ENCODE measurements around the gene ABCG2. TPM values are rescaled to one million over a fixed set of nuclear protein-coding genes. Genes with fewer than 3 reads are reported as not detected.

Gene ABCG2
- polyA plus RNA-seq, 2 of the 4 experiments (the other 2 are of a cell fraction): 27.9 to 55.3 TPM

DNA sequence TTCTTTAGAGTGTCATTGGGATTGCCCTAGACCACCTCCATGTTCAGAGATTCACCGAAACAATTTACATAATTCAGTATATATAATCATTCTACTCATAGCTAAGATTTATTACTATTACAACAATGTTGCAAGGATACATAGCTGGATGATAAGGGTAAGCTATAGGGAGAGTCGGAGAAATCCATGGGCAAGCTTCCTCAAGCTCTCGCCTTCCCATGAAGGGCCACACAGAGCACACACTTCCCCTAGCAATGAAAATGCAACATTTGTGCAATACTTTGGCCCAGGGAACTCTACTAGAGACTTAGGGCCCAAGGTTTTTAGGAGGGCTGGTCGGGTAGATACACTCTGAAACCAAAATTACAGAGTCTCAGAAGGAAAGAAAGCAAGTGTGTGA is 49.7 kb upstream of the ABCG2 start:
- H3K4me2 ChIP-seq: no peak overlapping the region
- DNase-seq (ENCODE audit: low read depth in 1 of 2, low spot score in 1 of 2) (no peak), FAIRE-seq (no peak), ATAC-seq (no peak)
- peaks cover 22% of the 10 kb centered on the region for H3K4me1 ChIP-seq
- no peak overlapping the region for H3K4me3 ChIP-seq
- WGBS (ENCODE audit: missing lambda C conversion rate): 53% methylated on average over 4 of the region's 4 CpGs
- no peak for TF ChIP-seq CEBPB (IDR thresholded peaks at IDR 0.05)
- TF ChIP-seq, protein P1, sequence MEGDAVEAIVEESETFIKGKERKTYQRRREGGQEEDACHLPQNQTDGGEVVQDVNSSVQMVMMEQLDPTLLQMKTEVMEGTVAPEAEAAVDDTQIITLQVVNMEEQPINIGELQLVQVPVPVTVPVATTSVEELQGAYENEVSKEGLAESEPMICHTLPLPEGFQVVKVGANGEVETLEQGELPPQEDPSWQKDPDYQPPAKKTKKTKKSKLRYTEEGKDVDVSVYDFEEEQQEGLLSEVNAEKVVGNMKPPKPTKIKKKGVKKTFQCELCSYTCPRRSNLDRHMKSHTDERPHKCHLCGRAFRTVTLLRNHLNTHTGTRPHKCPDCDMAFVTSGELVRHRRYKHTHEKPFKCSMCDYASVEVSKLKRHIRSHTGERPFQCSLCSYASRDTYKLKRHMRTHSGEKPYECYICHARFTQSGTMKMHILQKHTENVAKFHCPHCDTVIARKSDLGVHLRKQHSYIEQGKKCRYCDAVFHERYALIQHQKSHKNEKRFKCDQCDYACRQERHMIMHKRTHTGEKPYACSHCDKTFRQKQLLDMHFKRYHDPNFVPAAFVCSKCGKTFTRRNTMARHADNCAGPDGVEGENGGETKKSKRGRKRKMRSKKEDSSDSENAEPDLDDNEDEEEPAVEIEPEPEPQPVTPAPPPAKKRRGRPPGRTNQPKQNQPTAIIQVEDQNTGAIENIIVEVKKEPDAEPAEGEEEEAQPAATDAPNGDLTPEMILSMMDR (IDR thresholded peaks at IDR 0.05): no peak
- H3K27ac ChIP-seq: peak overlapping the region in 1 of 2 experiments; percentile 46; a peak in 1 of 6 replicates
- ChIA-PET CTCF (interaction anchor here (0.9 to 13.6 kb wide), 4 partner anchors 160 to 310 kb away, joined by 3 to 182 read pairs (median 41); partner anchors contain the start of genes HERC5 and PYURF), POLR2A (no interaction called here)
- no peaks in the 10 kb centered on the region for H3K9me3 ChIP-seq

DNA sequence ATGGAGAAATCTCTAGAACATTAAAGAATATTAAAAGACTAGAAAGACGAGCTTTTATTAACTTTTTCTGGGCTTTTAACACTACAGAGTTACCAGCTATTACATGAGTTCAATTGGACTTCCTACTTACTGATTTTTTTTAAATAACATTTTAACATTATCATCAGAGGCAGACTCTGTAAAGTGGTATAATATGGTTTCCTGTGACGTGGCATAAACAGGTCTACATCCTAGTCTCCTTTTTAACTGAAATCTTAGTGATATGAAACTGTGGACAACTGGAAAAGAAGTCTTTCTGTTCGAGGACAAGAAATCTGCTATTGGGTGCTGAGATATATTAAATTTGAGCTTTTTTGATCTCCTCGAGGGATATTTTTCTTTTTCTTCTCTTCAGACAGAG is 48.7 kb upstream of the ABCG2 start:
- WGBS (ENCODE audit: missing lambda C conversion rate): 82% methylated on average over 4 of the region's 4 CpGs
- Histone ChIP-seq H3K4me3 (no peak overlapping the region), H3K4me2 (no peak overlapping the region), H3K9me3 (no peaks in the 10 kb centered on the region), H3K27ac (peak overlapping the region in 1 of 2 experiments; percentile 52; a peak in 1 of 6 replicates), H3K4me1 (peaks cover 22% of the 10 kb centered on the region)
- CTCF ChIA-PET: interaction anchor here (1.3 to 13.6 kb wide), 7 partner anchors 12 to 358 kb away, joined by 3 to 182 read pairs (median 4); partner anchors contain the start of gene PYURF
- no peak for ATAC-seq
- POLR2A ChIA-PET: no interaction called here
- FAIRE-seq: no peak
- TF ChIP-seq RCOR1 (IDR thresholded peaks at IDR 0.05; ENCODE audit: low read depth, low read length) (no peak), FOSB (CRISPR knock-in tag; IDR thresholded peaks at IDR 0.05) (no peak), JUNB (IDR thresholded peaks at IDR 0.05) (no peak), FOXS1 (CRISPR knock-in tag; IDR thresholded peaks at IDR 0.05) (no peak), CBX2 (IDR thresholded peaks at IDR 0.05; ENCODE audit: borderline replicate concordance, low read depth) (no peak), RARB (CRISPR knock-in tag; IDR thresholded peaks at IDR 0.05) (no peak), ZFP36 (IDR thresholded peaks at IDR 0.05; ENCODE audit: borderline replicate concordance, partially characterized antibody) (no peak), ZC3H11A (IDR thresholded peaks at IDR 0.05) (no peak), KDM5A (IDR thresholded peaks at IDR 0.05) (no peak), POLR2AphosphoS2 (conservative IDR thresholded peaks at IDR 0.05; ENCODE audit: low read length) (no peak), RFX5 (IDR thresholded peaks at IDR 0.05) (no peak), EP300 (IDR thresholded peaks at IDR 0.05) (no peak), KDM1A (IDR thresholded peaks at IDR 0.05; ENCODE audit: low read depth) (no peak)
- TF ChIP-seq, protein P2, sequence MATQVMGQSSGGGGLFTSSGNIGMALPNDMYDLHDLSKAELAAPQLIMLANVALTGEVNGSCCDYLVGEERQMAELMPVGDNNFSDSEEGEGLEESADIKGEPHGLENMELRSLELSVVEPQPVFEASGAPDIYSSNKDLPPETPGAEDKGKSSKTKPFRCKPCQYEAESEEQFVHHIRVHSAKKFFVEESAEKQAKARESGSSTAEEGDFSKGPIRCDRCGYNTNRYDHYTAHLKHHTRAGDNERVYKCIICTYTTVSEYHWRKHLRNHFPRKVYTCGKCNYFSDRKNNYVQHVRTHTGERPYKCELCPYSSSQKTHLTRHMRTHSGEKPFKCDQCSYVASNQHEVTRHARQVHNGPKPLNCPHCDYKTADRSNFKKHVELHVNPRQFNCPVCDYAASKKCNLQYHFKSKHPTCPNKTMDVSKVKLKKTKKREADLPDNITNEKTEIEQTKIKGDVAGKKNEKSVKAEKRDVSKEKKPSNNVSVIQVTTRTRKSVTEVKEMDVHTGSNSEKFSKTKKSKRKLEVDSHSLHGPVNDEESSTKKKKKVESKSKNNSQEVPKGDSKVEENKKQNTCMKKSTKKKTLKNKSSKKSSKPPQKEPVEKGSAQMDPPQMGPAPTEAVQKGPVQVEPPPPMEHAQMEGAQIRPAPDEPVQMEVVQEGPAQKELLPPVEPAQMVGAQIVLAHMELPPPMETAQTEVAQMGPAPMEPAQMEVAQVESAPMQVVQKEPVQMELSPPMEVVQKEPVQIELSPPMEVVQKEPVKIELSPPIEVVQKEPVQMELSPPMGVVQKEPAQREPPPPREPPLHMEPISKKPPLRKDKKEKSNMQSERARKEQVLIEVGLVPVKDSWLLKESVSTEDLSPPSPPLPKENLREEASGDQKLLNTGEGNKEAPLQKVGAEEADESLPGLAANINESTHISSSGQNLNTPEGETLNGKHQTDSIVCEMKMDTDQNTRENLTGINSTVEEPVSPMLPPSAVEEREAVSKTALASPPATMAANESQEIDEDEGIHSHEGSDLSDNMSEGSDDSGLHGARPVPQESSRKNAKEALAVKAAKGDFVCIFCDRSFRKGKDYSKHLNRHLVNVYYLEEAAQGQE (IDR thresholded peaks at IDR 0.05): no peak
- TF ChIP-seq, protein P3, sequence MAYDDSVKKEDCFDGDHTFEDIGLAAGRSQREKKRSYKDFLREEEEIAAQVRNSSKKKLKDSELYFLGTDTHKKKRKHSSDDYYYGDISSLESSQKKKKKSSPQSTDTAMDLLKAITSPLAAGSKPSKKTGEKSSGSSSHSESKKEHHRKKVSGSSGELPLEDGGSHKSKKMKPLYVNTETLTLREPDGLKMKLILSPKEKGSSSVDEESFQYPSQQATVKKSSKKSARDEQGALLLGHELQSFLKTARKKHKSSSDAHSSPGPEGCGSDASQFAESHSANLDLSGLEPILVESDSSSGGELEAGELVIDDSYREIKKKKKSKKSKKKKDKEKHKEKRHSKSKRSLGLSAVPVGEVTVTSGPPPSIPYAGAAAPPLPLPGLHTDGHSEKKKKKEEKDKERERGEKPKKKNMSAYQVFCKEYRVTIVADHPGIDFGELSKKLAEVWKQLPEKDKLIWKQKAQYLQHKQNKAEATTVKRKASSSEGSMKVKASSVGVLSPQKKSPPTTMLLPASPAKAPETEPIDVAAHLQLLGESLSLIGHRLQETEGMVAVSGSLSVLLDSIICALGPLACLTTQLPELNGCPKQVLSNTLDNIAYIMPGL (CRISPR knock-in tag; IDR thresholded peaks at IDR 0.05; ENCODE audit: borderline replicate concordance): no peak
- TF ChIP-seq, protein P4, sequence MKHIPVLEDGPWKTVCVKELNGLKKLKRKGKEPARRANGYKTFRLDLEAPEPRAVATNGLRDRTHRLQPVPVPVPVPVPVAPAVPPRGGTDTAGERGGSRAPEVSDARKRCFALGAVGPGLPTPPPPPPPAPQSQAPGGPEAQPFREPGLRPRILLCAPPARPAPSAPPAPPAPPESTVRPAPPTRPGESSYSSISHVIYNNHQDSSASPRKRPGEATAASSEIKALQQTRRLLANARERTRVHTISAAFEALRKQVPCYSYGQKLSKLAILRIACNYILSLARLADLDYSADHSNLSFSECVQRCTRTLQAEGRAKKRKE (CRISPR knock-in tag; IDR thresholded peaks at IDR 0.05; ENCODE audit: low read depth): no peak
- TF ChIP-seq, protein P5, sequence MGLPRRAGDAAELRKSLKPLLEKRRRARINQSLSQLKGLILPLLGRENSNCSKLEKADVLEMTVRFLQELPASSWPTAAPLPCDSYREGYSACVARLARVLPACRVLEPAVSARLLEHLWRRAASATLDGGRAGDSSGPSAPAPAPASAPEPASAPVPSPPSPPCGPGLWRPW (IDR thresholded peaks at IDR 0.05): no peak
- DNase-seq (ENCODE audit: low read depth in 1 of 2, low spot score in 1 of 2): no peak

All from A549 (cell line).